H1 (cell line): ENCODE measurements around the gene PRR12. TPM values are rescaled to one million over a fixed set of nuclear protein-coding genes. Genes with fewer than 3 reads are reported as not detected.

Experiments
- ASH2L ChIP-seq: fragments of 200-600, 300-600 bp; sonication (generic); IDR thresholded peaks from one replicate; pipeline ENCODE4 v1.7.1; 2017; ENCODE audit warnings: low read length
- BACH1 ChIP-seq: IDR thresholded peaks from 2 replicates; pipeline ENCODE4 v1.6.1; 2012; ENCODE audit warnings: low read length, improper control_type of control experiment
- BRCA1 ChIP-seq: IDR thresholded peaks from 2 replicates; pipeline ENCODE4 v1.6.1; 2012; ENCODE audit warnings: low read depth, low read length, improper control_type of control experiment
- CBX5 ChIP-seq: fragments of 300-800, 300-1000 bp; sonication (generic); IDR thresholded peaks from 2 replicates; pipeline ENCODE4 v1.7.1; 2016; ENCODE audit warnings: antibody characterized with exemption, low read length, low read depth
- CBX8 ChIP-seq: fragments of 300-800, 300-1000 bp; sonication (generic); IDR thresholded peaks from 2 replicates; pipeline ENCODE4 v1.7.1; 2016; ENCODE audit warnings: low read depth, low read length, borderline replicate concordance
- GTF2F1 ChIP-seq: IDR thresholded peaks from 2 replicates; pipeline ENCODE4 v1.6.1; 2012; ENCODE audit warnings: low read depth, low read length, improper control_type of control experiment, borderline replicate concordance
- KDM5A ChIP-seq: fragments of 200-600 bp; IDR thresholded peaks from 2 replicates; pipeline ENCODE4 v1.7.1; 2012; ENCODE audit warnings: mild to moderate bottlenecking, low read length, inconsistent platforms, mixed read lengths
- MAX ChIP-seq: IDR thresholded peaks from 2 replicates; pipeline ENCODE4 v1.6.1; 2012; ENCODE audit warnings: inconsistent platforms
- SIX5 ChIP-seq: IDR thresholded peaks from 2 replicates; pipeline ENCODE4 v1.6.1; 2011; ENCODE audit warnings: mild to moderate bottlenecking, low read depth, low read length
- SRF ChIP-seq: IDR thresholded peaks from 2 replicates; pipeline ENCODE4 v1.6.1; 2011; ENCODE audit warnings: mild to moderate bottlenecking, low read depth, low read length, moderate library complexity
- polyA plus RNA-seq, 7 experiments: library from polyadenylated mRNA; depleted of rRNA in 3 of 7; stranded (reverse) in 5 of 7; unstranded in 2 of 7; fragments of >200 nt in 5 of 7; fragments of 200-250 nt in 2 of 7; gene quantifications; 1 replicate in 5 of 7; 2 replicates in 1 of 7; 4 replicates in 1 of 7; pipeline versions ENCODE4 v1.2.1 to v1.2.3, GENCODE V29; 2011 to 2013; ENCODE audit warnings: missing spikeins in 2 of 7, mixed read lengths in 2 of 7
- total RNA-seq: library from RNA; stranded (reverse); fragmentation: NEBNext Ultra II Directional; extraction: Animal tissue kit (Norgen Biotek cat#: 25700); gene quantifications from 2 replicates; pipeline ENCODE4 v1.2.1, GENCODE V29; 2021

Gene PRR12
- total and polyA plus RNA-seq, 2 of the 8 experiments (the other 6 are each of a cell fraction or from before 2014, with no cell fraction given) = 2.5 to 59.4 TPM

- TF ChIP-seq CBX8 (no peak), BRCA1 (no peak), CBX5 (no peak), SIX5 (no peak), ASH2L (no peak), MAX (no peak), KDM5A (no peak), SRF (no peak), GTF2F1 (no peak), BACH1 (no peak)
- TF ChIP-seq, all 59 proteins: peak for 0
These were observed 2.4 kb upstream of the PRR12 start (continued) for GRCh38 chr19:49588365-49589122.
